Left cardiac atrium (tissue), 4 donors: ENCODE data around the gene IMMP2L. TPM values are rescaled to one million over a fixed set of nuclear protein-coding genes. Genes with fewer than 3 reads are reported as not detected.
"Not testable (repeated sequence)": the region's sequence is repeated elsewhere in the genome, so short reads cannot be mapped to it uniquely, and the experiment has no call there.

Experiments used
- ATAC-seq, 2 donors: fragments of 200-7000 bp; cut with Tn5 transposase; one replicate each; pipeline ENCODE4 v1.9.1; 2020; ENCODE audit warnings: mild to moderate bottlenecking in 2 of 2, moderate library complexity in 2 of 2
- DNase-seq: peaks from one replicate; pipeline ENCODE4 v3.0.0-alpha.2; 2020
- intact Hi-C, 2 donors: fragments of 100-400 bp; cut with DNase I; formaldehyde crosslinking; loops; one replicate each; pipeline versions ENCODE4 v1.14.1 to v1.15.1; 2022 to 2023
- total RNA-seq, 2 donors: library from RNA; stranded (reverse); fragmentation: NEBNext Ultra II Directional; extraction: Animal tissue kit (Norgen Biotek cat#: 25700); gene quantifications; one replicate each; pipeline ENCODE4 v1.2.1, GENCODE V29; 2021
- donor health status: DM: no; HTN: yes; CAD: no.
- donor health status: DM: no; HTN: yes; CAD: no; lungs with severe emphysema.
- donor health status: DM: yes; HTN: yes; CAD: no.
- donor health status: Dilated cardiomyopathy.

IMMP2L gene
- total RNA-seq, 2 donors from 2014 or later: 9.9 to 11.6 TPM

GRCh38 chr7:110962374-110962773 lies 599.9 kb downstream of the IMMP2L start:
- DNase-seq (no peak), ATAC-seq (peak in 1 of 2 donors; percentile 63)
- intact Hi-C loops: no loop called here

DNA sequence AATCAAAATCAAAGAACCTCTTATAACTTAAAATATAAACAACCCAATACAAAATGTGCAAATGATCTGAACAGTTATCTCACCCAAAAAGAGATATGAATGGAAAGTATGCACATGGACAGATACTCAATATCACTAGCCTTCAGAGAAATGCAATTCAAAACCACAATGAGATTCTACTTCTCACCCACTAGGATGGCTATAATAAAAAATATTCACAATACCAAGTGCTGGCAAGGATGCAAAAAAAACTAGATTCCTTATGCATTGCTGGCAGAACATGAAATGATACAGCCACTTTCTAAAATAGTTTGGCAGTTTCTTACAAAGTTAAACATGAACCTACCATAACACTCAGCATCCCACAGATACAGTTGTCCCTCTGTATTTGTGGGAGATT lies 601.5 kb downstream of the IMMP2L start:
- intact Hi-C loops: no loop called here
- DNase-seq (no peak), ATAC-seq (no peak)

DNA sequence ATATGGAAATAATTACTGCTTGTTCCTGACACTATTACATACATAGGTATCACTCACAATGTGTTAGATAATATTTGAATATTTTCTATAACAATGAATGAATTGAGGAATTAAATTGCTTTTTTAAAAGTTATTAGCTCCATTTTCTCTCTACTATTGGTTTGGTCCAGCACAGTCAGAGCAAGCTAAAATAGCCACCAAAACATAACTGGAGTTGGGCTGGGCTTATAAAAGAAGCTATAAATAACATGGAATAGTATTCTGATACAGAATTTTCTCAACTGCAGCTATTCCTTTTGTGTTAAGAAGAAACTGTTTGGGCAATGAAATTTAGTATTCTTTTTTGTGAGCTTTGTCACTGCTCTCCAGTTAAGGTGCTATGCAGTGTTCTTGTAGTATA lies 614.0 kb downstream of the IMMP2L start:
- ATAC-seq (no peak), DNase-seq (no peak)
- intact Hi-C loops: no loop called here

- DNase-seq: no peak
- no peak for ATAC-seq
- intact Hi-C loops: no loop called here
Observed at GRCh38 chr7:110947408-110947807, 614.9 kb downstream of the IMMP2L start.

- ATAC-seq: no peak
- intact Hi-C loops: no loop called here
- no peak for DNase-seq
Observed at GRCh38 chr7:110944966-110945644, 617.2 kb downstream of the IMMP2L start.

GRCh38 chr7:110944448-110944847 lies 617.8 kb downstream of the IMMP2L start:
- no peak for DNase-seq
- ATAC-seq: no peak
- intact Hi-C loops: no loop called here

DNA sequence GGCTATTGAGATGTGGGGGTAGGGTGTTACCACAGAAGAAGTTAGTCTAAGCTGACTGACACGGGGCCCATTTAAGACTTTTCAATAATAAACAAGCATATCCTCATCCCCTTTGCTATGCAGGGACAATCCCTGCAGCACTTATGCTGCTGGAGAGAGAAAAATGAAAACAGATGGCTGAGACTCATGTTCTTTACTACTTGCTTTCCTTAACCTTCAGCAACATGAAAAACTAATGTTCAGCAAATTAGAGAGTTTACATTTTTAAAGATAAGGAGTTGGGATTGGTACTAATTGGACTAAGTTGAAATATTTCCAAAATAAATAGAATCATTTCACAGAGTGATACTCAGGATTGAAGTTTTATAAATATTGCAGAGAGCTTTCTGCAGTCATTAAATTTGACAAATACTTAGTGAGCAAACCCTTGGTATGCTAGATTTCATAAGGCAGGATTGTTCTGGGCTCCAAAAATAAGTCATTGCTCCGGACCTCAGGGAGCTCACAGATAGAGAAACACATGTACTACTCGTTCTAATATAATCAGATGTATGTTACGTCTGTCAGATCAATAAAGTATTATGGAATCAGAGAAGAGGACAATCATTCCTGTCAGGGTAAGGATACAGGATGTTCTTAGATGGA lies 618.5 kb downstream of the IMMP2L start:
- no peak for ATAC-seq
- no peak for DNase-seq
- intact Hi-C loops: no loop called here

- no peak for DNase-seq
- no peak for ATAC-seq
- intact Hi-C loops: no loop called here
Observed at GRCh38 chr7:110941385-110941784, 620.9 kb downstream of the IMMP2L start.

DNA sequence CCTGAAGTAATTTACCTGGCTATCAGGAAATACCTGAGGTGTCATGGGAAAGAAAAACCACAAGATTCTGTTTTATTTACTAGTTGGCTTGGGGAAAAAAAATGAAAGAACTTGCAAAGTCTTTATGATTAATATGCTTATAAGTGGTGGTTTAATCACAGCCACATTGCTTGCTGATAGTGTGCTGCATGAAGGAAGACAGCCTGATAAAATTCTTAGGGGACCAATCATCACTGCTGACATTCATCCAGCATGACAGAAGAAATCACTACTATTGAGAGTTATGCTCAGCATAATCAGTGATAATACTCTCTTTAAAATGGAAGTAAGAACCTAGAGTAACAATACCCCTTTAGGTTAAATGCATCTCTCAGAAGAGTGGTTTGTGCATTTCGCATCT lies 621.5 kb downstream of the IMMP2L start:
- intact Hi-C loops: no loop called here
- no peak for DNase-seq
- ATAC-seq: no peak

DNA sequence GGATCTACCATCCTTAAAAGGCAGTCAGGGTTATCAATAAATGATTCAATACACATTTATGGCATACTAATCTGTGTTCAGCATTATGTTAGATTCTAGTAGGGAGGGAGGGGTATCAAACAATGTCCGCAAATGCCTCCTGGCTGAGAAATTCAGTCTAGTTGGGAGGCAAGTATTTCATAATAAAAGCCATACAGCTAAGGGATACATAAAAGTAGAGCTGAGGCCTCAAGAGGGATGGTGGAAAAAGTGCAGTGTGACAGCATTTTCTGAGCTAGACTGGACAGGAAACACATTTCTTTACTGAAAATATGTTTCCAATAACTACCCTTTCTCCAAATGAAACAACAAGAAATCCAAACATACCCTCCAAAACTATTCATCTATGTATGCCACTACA lies 624.1 kb downstream of the IMMP2L start:
- intact Hi-C loops: no loop called here
- DNase-seq (no peak), ATAC-seq (no peak)

GRCh38 chr7:110936665-110937064 lies 625.6 kb downstream of the IMMP2L start:
- DNase-seq, intact Hi-C loops, ATAC-seq: not testable (repeated sequence)

DNA sequence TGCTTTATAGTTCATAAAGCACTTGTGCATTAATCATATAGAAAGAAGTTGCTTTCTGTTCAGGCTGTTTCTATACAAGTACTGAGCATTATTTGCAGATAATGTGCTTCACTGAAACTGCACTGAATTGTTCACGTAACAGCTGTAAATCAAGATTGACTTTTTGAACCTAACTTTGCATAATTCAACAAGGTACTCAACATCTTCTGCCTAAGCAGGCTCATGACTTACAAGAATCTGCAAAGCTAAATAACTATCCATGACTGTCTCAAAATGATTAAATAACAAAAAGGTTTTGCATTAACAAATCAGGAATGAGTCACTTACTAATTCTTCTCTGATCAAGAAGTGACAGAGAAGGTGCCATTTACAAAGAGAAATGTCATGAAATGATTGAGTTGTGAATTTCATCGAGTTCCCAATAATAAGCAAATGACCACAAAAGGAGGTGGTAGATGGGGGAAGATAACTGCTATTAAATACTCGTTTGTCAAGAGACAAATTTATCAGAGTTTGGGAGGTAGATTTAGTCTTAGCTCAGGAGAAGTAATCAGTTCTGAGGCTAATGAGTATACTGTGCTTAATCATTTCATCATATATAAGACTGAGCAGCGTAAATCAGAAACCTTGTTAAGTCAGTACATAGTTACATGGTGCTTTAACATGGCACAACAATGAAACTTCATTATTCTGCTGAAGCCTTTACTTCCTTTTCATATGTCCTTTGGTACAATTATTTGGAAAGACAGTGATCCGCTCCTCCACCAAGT lies 632.6 kb downstream of the IMMP2L start:
- ATAC-seq (no peak), DNase-seq (no peak)
- intact Hi-C loops: no loop called here

DNA sequence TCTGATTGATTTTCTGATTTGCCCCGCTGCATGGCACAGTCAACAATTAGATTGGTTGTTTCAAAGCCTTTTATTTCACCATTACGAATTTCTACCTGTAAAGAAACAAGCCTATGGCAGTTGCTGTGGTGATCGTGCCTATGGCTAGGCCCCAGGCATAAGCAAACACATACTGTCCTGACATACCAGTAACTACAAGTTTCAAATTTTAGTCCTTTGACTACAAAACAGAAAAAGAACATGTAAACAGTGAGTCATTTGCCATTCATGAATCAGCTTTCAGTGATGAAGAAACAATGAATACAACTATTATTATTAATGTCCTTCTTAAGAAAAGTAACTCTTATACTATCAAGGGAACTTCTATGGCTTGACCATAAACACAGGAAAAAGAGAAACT lies 639.4 kb downstream of the IMMP2L start:
- ATAC-seq (peak in 1 of 2 donors; percentile 48), DNase-seq (no peak)
- intact Hi-C loops: no loop called here

DNA sequence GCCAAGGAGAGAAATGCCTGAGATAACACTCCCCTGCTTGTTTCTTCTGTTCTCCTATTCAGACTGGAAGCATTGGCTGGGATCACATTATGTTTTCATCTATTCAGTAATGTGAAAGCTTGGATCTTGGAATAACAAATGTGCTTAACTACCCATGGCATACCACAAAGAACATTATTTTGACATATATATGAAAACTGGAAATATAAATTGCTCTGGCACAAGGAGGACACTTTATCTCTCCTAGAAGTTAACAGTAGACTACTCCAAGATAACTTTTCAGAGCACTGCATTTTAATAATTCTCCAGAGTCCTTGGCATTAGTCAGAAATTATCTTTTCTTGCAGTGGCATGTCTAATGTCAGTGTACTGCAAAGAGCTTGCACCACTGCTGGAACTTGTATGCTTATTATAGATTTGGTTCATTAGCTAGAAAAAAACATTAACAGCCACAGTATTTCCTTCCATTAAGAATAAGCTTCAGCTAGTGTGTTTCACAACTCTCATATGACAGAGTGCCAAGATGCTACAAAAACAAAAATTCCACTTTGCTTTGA lies 640.6 kb downstream of the IMMP2L start:
- ATAC-seq: peak; percentile 40 to 50
- intact Hi-C loops: no loop called here

DNA sequence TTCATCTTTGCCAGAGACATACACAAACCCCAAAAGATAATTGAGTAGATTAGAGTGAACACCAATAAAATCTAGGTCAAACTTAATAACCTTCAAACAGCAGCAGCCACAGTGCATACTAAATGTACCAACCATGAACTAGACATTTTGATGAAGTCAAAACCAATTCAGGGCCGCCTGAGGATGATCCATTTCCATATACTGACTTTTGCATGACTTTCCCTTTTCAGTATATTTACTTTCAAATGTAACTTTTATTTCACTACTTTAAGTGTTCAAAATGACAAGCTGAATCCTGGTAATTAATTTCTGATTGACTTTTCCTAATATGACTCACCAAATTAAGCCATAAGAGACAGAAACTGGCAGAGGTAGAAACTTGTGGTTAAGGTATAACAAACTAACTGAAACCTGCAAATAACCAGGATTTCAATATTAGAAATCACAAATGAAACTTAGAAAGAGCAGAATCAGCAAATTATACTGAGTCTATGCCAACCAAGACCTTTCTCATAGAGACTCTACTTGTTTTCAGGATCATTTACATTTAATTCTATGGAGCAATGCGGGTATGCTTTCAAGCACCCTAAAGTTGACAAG lies 643.2 kb downstream of the IMMP2L start:
- intact Hi-C loops: no loop called here
- ATAC-seq (no peak), DNase-seq (no peak)

More for the DNA sequence above, 640.6 kb downstream of the IMMP2L start:
- DNase-seq: no peak

DNA sequence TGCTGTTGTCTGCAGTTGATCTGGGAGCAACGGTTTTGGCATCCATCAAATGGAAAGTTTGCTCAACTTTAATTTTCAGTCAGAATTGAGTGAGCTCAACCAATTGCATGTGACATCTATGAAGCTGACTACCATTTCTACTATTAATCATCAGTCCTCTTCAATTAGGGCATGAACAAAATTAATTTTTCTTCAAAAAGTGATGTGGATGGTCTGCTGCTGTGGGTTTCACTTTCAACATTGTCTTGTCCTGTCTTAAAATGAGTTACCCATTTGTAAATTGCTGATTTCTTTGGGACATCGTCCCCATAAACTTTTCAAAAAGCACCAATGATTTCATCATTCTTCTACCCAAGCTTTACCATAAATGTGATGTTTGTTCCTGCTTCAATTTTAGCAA lies 648.0 kb downstream of the IMMP2L start:
- intact Hi-C loops: no loop called here
- ATAC-seq (no peak), DNase-seq (no peak)

DNA sequence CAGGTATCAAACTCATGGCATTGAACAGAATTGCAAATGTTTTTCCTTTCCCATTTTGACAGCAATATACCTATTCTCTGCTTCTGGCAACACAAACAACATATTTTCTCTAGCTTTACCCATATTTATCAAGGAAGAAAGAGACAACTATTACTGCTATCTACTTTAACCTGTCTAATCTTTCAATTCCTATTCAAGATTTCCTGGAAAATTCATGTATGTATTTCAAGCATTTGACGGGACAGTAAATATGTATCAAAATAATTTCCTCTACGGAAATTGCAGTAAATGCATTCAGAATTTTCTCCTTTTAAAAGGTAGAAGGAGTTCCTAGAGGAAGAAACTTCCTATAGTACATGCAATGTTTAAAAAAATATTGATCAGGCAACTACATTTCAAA lies 650.7 kb downstream of the IMMP2L start:
- no peak for DNase-seq
- intact Hi-C loops: no loop called here
- ATAC-seq: no peak

GRCh38 chr7:110909117-110909516 lies 653.2 kb downstream of the IMMP2L start:
- intact Hi-C loops: no loop called here
- ATAC-seq (no peak), DNase-seq (no peak)

DNA sequence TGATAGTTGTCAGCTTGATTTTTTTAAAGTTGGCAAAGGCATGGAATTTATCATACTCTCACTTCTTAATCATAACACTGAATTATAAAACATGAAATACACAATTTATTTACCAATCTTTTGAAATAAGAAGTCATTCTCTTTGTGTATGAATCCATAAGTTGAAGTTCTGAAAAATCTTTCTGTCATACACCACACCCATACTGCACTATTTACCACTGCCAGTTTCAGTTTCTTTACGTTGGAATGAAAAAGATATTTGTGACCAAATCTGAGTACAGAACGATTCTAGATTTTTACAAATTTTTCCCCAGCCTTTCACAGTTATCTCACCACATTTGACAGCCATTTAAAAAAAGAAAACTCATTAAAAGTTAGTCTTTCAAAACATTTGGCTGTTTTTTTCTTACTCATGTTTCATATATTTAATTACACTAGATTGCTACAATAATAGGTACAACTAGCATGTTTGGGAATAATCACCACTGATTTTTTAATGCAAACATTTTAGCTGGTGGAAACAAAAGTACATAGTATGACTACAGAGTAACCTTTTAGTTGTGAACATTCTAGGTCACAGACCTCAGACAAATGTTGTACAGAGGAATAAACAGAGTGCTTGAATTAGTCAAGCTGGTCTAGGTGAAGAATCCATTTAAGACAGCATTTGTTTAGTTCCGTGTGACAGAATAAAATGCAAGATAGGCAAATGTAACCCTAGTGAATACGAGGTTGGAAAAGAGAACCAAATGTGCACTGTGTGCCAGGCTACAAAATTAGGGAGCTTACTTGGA lies 656.3 kb downstream of the IMMP2L start:
- ATAC-seq (no peak), DNase-seq (no peak)
- intact Hi-C loops: no loop called here
